Mucosa of descending colon (tissue), 3 donors: ENCODE results near the gene CYTH1. TPM values are rescaled to one million over a fixed set of nuclear protein-coding genes. Genes with fewer than 3 reads are reported as not detected.

Source experiments
- ATAC-seq: fragments of 200-7000 bp; cut with Tn5 transposase; one replicate; pipeline ENCODE4 v1.9.1; 2020; ENCODE audit warnings: mild to moderate bottlenecking, moderate library complexity
- DNase-seq, 3 donors: peaks; one replicate each; pipeline ENCODE4 v3.0.0-alpha.2; 2020
- H3K36me3 ChIP-seq: fragments of 200-600 bp; one replicate; pipeline ENCODE4 v1.8.0; 2021; ENCODE audit warnings: low read depth, mild to moderate bottlenecking
- H3K4me1 ChIP-seq: fragments of 200-600 bp; one replicate; pipeline ENCODE4 v1.8.0; 2021; ENCODE audit warnings: low read depth, mild to moderate bottlenecking
- H3K4me3 ChIP-seq: fragments of 200-600 bp; one replicate; pipeline ENCODE4 v1.8.0; 2021; ENCODE audit warnings: mild to moderate bottlenecking
- H3K9me3 ChIP-seq: fragments of 200-600 bp; one replicate; pipeline ENCODE4 v1.8.0; 2021; ENCODE audit warnings: mild to moderate bottlenecking
- intact Hi-C, 2 donors: fragments of 100-400 bp; cut with DNase I in 1 of 2; cut with micrococcal nuclease in 1 of 2; formaldehyde crosslinking; loops; one replicate each; pipeline versions ENCODE4 v1.11.0 to v1.11.1; 2022; cut with DNase I, micrococcal nuclease
- total RNA-seq, 3 donors: library from RNA; stranded (reverse); fragmentation: NEBNext Ultra II Directional in 2 of 3; extraction: Animal tissue kit (Norgen Biotek cat#: 25700) in 2 of 3; gene quantifications; one replicate each; pipeline versions ENCODE4 v1.2.1 to v1.2.4, GENCODE V29; 2021 to 2023
- TF ChIP-seq, protein P1 (sequence below): fragments of 200-600 bp; IDR thresholded peaks from one replicate; pipeline ENCODE4 v1.8.0; 2022; ENCODE audit warnings: antibody characterized with exemption, mild to moderate bottlenecking
- donor health status: DM: no; HTN: no; CAD: no; lungs with moderate emphysema.
- donor health status: DM: no; HTN: no; CAD: no.
- donor health status: DM: no; HTN: yes; CAD: no.

The CYTH1 gene
- total RNA-seq, 3 donors from 2014 or later: 60.3 to 99.4 (median 91.6) TPM

DNA sequence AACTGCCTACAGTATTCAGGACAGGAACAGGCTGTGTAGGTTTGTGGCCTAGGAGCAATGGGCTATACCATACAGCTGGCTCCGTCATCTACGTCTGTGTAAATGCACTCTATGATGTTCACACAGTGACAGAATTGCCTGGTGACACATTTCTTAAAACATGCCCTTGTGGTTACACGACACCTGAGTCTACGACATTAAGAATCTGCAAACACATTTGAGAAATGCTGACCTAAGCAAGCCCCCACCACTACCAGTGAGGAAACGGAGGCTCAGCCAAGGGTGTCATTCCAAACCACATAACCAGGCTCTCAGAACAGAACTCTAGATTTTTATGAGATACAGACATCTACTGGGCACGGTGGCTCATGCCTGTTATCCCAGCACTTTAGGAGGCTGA, 35.0 kb upstream of the CYTH1 start:
- ATAC-seq: peak; percentile 73
- TF ChIP-seq, protein P1, sequence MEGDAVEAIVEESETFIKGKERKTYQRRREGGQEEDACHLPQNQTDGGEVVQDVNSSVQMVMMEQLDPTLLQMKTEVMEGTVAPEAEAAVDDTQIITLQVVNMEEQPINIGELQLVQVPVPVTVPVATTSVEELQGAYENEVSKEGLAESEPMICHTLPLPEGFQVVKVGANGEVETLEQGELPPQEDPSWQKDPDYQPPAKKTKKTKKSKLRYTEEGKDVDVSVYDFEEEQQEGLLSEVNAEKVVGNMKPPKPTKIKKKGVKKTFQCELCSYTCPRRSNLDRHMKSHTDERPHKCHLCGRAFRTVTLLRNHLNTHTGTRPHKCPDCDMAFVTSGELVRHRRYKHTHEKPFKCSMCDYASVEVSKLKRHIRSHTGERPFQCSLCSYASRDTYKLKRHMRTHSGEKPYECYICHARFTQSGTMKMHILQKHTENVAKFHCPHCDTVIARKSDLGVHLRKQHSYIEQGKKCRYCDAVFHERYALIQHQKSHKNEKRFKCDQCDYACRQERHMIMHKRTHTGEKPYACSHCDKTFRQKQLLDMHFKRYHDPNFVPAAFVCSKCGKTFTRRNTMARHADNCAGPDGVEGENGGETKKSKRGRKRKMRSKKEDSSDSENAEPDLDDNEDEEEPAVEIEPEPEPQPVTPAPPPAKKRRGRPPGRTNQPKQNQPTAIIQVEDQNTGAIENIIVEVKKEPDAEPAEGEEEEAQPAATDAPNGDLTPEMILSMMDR: no peak
- peak in 1 of 3 donors; percentile 25 for DNase-seq
- Histone ChIP-seq H3K4me3 (no peak overlapping the region), H3K9me3 (no peaks in the 10 kb centered on the region), H3K4me1 (no peaks in the 10 kb centered on the region), H3K36me3 (peaks cover 18% of the 10 kb centered on the region)
- intact Hi-C loops: no loop called here

DNA sequence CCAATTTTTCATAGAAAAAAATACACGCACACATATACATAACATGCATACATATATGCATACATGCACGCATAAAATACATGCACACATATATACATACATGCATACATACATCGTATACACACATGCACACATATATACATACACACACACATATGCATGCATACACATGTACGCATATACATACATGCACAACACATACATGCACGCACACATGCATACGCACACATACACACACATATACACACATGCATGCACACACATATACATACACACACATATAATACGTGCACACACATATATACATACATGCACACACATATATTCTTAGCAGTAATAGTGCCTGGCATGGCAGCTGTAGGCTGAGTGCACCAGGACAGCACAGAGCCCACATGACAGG, 33.6 kb upstream of the CYTH1 start:
- no peak for ATAC-seq
- no peak for DNase-seq
- Histone ChIP-seq H3K36me3 (peaks cover 18% of the 10 kb centered on the region), H3K9me3 (no peaks in the 10 kb centered on the region), H3K4me1 (no peaks in the 10 kb centered on the region), H3K4me3 (no peak overlapping the region)
- TF ChIP-seq, protein P1: no peak
- intact Hi-C loops: no loop called here

DNA sequence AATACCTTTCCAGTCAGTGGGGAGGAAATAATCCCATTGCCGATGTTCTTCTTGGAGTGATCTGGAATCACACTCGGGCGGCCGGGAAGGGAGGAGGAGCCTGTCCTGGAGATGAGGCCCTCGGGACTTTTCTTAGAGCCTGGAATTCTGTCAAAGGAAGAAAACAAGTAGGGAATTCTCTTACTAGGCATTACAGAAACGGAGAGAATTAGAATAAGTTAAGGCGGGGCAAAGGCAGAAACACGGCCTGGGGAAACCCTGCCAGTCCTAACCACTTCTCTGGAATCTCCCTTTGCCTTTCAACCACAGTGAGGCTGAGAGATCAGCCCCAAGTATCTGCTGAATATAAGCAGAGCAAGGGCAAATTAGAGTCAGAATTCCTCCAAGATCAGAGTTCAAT, 30.8 kb upstream of the CYTH1 start:
- no peaks in the 10 kb centered on the region for H3K4me1 ChIP-seq
- no peak overlapping the region for H3K4me3 ChIP-seq
- no peaks in the 10 kb centered on the region for H3K9me3 ChIP-seq
- DNase-seq: no peak
- intact Hi-C loops: no loop called here
- peaks cover 9% of the 10 kb centered on the region for H3K36me3 ChIP-seq
- TF ChIP-seq, protein P1: no peak
- ATAC-seq: no peak

DNA sequence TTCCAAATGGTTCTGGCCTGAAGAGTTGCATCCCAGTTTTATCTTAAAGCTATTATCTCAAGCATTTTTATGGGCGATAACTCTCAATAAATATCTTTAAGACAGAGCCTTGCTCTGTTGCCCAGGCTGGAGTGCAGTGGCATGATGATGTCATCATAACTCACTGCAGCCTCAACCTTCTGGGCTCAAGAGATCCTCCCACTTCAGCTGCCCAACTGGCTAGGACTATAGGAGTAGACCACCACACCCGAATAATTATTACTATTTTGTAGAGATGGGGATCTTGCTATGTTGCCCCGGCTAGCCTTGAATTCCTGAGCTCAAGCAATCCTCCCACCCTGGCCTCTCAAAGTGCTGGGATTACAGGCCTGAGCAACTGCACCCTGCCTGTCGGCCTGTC, 26.1 kb upstream of the CYTH1 start:
- DNase-seq: no peak
- H3K9me3 ChIP-seq: no peaks in the 10 kb centered on the region
- TF ChIP-seq, protein P1: no peak
- no peaks in the 10 kb centered on the region for H3K4me1 ChIP-seq
- ATAC-seq: no peak
- H3K4me3 ChIP-seq: no peak overlapping the region
- peaks cover 11% of the 10 kb centered on the region for H3K36me3 ChIP-seq
- intact Hi-C loops: no loop called here

DNA sequence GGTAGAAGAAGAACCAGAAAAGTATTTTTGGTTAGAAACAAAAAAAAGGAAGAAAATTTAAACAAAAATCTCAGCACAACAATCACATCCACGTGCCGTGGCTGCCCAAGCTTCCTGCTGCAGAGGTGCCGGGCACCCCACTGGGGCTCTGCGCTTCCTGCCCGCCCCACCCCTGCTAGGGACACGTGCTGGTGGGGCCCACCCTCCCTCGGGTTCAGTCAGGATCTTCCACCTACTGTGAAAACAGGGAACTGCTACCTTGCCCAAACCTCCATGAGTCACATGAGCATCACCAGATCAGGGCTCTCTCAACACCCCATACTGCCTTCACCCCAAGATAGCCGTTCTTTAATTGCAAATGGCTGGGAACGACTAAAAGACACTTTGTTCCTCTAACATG, 24.4 kb upstream of the CYTH1 start:
- DNase-seq (peak in 1 of 3 donors; percentile 27), ATAC-seq (peak; percentile 50)
- no peak overlapping the region for H3K4me3 ChIP-seq
- intact Hi-C loops: no loop called here
- H3K9me3 ChIP-seq: no peaks in the 10 kb centered on the region
- TF ChIP-seq, protein P1: no peak
- no peaks in the 10 kb centered on the region for H3K4me1 ChIP-seq
- peaks cover 11% of the 10 kb centered on the region for H3K36me3 ChIP-seq

DNA sequence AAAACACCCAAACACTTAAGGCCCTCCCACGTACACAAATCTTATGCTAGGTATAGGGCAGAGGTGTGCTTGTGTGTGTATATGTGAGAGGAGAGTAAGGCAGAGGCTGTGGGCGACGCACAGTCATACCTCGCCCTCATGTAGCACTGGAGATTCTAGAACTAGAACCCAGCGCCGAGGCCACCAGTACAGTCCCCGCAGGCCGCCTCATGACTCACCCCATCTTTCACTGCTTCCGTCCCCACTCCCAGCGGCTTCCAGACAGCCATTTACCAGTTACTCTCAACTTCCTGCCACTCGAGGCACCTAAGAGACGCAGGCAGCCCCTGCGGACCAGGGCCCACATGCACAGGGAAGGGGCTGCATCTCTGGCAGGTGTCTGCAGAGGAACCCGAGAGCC, 23.2 kb upstream of the CYTH1 start:
- Histone ChIP-seq H3K36me3 (peaks cover 7% of the 10 kb centered on the region), H3K4me1 (no peaks in the 10 kb centered on the region), H3K4me3 (no peak overlapping the region), H3K9me3 (no peaks in the 10 kb centered on the region)
- DNase-seq: peak in 1 of 3 donors; percentile 25
- ATAC-seq: peak; percentile 62
- TF ChIP-seq, protein P1: no peak
- intact Hi-C loops: no loop called here
